GM12872 (cell line): ENCODE measurements around the gene HSPA12B.

Experiments used
- TF ChIP-seq, protein P1 (sequence below): IDR thresholded peaks from 3 replicates; pipeline ENCODE4 v1.5.1; 2011; ENCODE audit warnings: low read depth, mild to moderate bottlenecking, low read length, moderate library complexity; ENCODE audit not compliant: insufficient read depth

Gene HSPA12B

GRCh38 chr20:3723284-3723683 lies 9.2 kb upstream of the HSPA12B start:
- TF ChIP-seq, protein P1, sequence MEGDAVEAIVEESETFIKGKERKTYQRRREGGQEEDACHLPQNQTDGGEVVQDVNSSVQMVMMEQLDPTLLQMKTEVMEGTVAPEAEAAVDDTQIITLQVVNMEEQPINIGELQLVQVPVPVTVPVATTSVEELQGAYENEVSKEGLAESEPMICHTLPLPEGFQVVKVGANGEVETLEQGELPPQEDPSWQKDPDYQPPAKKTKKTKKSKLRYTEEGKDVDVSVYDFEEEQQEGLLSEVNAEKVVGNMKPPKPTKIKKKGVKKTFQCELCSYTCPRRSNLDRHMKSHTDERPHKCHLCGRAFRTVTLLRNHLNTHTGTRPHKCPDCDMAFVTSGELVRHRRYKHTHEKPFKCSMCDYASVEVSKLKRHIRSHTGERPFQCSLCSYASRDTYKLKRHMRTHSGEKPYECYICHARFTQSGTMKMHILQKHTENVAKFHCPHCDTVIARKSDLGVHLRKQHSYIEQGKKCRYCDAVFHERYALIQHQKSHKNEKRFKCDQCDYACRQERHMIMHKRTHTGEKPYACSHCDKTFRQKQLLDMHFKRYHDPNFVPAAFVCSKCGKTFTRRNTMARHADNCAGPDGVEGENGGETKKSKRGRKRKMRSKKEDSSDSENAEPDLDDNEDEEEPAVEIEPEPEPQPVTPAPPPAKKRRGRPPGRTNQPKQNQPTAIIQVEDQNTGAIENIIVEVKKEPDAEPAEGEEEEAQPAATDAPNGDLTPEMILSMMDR, result no peak

DNA sequence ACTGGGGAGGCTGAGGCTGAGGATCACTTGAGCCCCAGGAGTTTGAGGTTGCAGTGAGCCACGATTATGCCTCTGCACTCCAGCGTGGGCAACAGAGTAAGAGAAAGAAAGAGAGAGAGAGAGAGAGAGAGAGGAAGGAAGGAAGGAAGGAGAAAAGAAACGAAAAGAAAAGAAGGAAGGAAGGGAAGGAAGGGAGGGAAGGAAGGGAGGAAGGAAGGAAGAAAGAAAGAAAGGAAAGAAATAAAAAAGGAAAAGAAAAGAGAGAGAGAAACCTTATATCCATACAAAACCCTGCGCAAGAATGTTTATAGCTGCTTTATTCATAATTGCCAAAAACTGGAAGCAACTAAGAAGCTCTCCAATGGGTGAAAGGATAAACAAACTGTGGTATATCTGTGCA lies 8.1 kb upstream of the HSPA12B start:
- TF ChIP-seq, protein P1, result no peak

DNA sequence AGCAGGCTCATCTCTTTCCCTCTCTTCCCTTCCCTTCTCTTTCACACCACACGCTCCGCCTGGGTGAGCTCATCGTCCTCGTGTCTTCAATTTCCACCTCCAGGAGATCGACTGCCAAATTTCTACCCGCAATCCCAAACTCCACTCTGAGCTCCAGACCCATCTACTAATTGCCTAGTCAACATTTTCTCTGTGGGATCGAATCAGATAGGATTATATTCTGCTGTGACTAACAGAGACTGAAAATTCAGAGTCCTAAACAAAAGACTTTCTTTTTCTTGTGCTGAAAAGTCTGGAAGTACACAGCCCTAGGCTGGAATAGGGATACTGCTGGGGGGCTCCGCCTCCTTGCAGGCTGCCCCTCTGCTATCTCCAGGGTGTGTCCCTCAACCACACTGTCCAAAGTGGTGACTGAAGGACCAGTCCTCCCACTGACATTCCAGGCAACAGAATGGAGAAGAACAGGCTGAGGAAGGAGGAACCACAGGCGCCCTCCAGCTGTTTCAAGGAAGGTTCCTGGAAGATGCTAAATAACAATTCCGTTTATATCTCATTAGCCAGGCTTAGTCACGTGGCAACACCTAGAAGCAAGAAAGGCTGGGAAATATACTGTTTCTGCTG lies 5.0 kb upstream of the HSPA12B start:
- TF ChIP-seq, protein P1, result no peak

DNA sequence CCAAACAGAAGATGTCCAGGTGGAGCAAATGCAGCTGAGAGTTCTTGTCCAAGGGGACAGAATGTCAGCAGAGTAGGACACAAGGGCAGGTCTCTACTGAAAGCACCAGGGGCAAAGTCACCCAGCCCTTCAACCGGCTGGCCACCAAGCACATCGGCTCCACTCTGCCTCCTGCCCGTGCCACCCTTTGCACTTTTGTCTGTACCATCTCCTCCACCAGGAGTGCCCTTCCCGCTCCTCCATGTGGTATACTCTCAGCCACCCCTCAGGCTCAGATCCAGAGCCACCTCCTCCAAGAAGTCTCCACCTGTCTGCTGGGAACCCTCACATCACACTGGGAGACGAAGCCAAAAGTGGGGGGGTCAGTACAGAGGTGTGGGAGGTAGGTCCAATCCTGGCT lies 4.1 kb upstream of the HSPA12B start:
- TF ChIP-seq, protein P1, result no peak

- TF ChIP-seq, protein P1, result no peak
These were observed 3.6 kb upstream of the HSPA12B start for GRCh38 chr20:3728876-3729275.

DNA sequence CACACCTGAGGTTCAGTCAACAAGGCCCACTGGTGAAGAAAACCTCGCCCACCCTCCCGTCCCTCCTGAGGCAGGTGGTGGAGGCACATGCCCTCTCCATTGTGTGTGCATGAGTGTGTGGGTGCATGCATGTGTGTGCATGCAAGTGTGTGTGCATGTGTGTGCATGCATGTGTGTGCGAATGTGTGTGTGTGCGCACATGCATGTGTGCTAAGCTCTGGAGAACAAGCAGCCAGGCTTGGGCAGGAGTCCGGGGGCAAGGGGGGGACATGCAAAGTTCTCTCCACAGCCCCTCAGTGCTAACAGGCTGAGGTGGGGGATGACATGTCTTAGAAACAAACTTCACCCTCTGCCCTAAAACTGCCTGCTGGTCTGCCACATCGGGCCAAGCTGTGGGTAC lies 3.1 kb upstream of the HSPA12B start:
- TF ChIP-seq, protein P1, result no peak

GRCh38 chr20:3729811-3730540 lies 2.5 kb upstream of the HSPA12B start:
- TF ChIP-seq, protein P1, result no peak
